SH-SY5Y (cell line): ENCODE measurements around the gene RBFOX2.

Experiments
- GATA2 ChIP-seq: IDR thresholded peaks from 2 replicates; pipeline ENCODE4 v1.6.1; 2011; ENCODE audit warnings: mild to moderate bottlenecking, low read depth, low read length
- GATA3 ChIP-seq: IDR thresholded peaks from 2 replicates; pipeline ENCODE4 v1.6.1; 2011; ENCODE audit warnings: low read depth, mild to moderate bottlenecking, low read length, moderate library complexity

GRCh38 chr22:35978889-35979288, 49.7 kb downstream of the RBFOX2 start:
- TF ChIP-seq GATA2 (no peak), GATA3 (no peak)
